Measurements from ENCODE around the gene ZBTB4.
"Not testable (repeated sequence)": the region's sequence is repeated elsewhere in the genome, so short reads cannot be mapped to it uniquely, and the experiment has no call there.

ZBTB4 gene

GRCh38 chr17:7491583-7491982 lies 12.2 kb upstream of the ZBTB4 start:
- DNase-seq (ENCODE audit: low spot score) = no peak

DNA sequence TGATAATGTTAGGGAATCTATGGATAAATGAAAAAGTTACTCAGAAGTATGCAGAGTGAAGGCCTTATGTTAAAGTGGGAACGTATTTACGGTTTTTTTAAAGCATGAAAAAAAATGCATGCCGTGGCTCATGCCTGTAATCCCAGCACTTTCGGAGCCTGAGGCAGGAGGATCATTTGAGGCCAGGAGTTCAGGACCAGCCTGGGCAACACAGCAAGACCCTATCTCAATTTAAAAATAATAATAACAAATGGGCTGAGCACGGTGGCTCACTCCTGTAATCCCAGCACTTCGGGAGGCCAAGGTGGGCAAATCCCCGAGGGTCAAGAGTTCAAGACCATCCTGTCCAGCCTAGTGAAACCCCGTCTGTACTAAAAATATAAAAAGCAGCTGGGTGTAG lies 10.7 kb upstream of the ZBTB4 start:
- no peak for DNase-seq (ENCODE audit: low spot score)

DNA sequence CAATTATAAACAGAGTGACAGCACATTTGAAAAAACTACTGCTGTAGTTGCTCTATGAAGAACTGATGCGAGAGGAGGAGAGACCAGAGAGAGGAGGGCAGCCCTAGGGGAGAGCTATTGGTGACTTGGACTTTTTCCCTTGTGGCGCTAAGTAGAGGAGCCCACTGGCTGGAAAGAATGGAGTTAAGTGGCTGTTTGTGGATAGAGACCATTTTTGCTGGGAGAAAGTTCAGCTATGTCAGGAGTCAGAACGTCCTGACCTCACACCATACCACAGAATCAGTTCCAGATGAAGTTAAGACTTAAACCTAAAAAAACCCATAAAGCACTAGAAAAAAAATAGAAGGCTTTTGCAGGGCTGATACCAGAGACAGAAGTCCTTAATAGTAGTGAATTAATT lies 6.8 kb upstream of the ZBTB4 start:
- no peak for DNase-seq (ENCODE audit: low spot score)

DNA sequence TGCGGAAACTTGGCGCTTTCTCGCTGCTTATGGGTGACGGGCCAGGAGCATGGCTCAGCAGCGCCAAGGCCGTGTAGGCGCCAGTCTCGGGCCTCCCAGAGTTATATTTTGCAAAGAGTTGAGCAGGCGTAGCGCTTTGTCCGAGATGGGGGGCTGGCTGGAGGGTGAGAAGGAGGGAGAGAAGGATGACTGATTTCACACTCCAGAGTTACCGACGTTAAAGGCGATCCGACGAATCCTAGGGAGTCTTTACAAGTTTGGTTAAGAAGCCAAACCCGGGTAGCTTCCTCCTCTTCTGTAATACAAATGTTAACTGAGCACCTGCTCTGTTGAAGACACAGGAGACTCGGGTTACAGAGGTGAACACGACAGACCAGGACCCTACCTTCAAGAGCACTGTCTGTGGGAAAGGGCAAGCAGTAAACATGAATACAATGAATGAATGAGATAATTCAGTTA lies 5.5 kb upstream of the ZBTB4 start:
- no peak for DNase-seq (ENCODE audit: low spot score)

DNA sequence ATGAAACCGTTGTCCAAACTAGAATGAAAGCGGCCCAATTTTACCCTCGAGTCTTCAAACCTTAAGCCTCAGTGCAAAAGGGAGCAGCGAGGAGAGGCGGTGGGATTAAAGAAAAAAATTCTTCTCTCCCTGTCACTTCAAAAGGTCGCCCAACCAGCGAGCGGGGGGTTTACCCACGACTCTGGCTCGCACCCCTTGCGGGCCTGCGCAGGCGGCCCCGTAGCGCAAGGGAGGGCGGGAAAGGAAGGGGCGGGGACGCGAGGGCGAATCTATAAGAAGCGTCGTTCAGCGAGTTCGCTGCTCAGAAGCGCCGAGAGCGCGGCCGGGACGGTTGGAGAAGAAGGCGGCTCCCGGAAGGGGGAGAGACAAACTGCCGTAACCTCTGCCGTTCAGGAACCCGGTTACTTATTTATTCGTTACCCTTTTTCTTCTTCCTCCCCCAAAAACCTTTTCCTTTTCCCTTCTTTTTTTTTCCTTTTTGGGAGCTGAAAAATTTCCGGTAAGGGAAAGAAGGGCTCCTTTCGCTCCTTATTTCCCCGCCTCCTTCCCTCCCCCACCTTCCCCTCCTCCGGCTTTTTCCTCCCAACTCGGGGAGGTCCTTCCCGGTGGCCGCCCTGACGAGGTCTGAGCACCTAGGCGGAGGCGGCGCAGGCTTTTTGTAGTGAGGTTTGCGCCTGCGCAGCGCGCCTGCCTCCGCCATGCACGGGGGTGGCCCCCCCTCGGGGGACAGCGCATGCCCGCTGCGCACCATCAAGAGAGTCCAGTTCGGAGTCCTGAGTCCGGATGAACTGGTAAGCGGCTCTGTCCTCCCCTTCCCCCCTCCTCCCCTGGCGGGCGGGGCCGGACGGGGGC lies 4.9 kb upstream of the ZBTB4 start, which contains the start of gene POLR2A:
Gene POLR2A (plus strand): TSS at position 300 of the 852 bp plus-strand sequence.
- DNase-seq (ENCODE audit: low spot score) = peak; percentile 100

- peak; percentile 84 for DNase-seq (ENCODE audit: low spot score)
Observed at GRCh38 chr17:7483255-7484066, 4.0 kb upstream of the ZBTB4 start.

DNA sequence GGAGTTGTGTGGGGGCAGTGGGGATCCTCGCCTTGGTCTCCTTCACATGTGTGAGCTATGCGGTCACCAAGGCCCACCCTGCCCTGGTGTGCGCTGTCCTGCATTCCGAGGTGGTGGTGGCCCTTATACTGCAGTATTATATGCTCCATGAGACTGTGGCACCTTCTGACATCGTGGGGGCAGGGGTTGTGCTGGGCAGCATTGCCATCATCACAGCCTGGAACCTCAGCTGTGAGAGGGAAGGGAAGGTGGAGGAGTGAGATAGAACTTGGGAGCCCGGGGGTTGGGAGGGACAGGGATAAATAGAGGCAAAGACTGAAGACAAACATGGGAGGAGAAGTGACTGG lies 3.3 kb upstream of the ZBTB4 start:
- not testable (repeated sequence) for DNase-seq (ENCODE audit: low spot score)

DNA sequence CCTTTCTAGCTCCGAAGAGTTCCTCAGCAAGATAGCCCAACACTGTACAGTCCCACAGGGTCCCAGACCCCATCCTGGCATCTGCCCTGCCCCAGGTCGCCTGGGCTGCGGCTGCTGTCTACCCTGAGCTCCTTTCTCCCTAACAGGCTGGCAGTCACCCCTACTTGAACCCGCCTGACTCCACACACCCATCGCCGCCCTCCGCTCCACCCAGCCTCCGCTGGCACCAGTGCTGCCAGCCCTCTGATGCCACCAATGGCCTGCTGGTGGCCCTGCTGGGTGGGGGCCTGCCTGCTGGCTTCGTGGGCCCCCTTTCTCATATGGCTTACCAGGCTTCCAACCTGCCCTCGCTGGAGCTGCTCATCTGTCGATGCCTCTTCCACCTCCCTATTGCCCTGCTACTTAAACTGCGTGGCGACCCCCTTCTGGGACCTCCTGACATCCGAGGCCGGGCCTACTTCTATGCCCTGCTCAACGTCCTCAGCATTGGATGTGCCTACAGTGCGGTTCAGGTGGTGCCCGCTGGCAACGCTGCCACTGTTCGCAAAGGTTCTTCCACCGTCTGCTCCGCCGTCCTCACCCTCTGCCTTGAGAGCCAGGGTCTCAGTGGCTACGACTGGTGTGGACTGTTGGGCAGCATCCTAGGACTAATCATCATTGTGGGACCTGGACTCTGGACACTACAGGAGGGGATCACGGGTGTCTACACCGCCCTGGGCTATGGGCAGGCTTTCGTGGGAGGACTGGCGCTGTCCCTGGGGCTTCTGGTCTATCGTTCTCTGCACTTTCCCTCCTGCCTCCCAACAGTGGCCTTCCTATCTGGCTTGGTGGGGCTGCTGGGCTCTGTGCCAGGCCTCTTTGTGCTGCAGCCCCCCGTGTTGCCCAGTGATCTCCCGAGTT lies 2.7 kb upstream of the ZBTB4 start:
- not testable (repeated sequence) for DNase-seq (ENCODE audit: low spot score)

DNA sequence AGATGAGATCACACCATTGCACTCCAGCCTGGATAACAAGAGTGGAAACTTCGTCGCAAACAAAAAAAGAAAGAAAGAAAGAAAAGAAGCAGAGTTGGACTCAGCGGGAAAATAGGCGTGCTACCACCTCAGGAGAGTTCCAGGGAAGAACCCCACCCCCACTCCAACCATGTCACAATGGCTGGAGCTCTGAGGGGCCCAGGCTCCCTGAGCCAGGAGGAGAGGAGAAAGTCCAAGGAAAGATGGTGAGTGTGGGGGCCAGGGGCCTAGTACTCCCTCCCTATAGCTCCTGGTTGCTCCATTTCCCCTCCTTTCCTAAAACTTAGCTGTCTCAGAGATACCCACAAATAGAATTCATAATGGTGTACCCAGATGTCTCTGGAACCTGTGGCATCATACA lies 1.8 kb upstream of the ZBTB4 start, which contains the start of gene SLC35G6:
Gene SLC35G6 (plus strand): TSS at position 172 of the 400 bp plus-strand sequence. CDS start 71 bp downstream, at position 243.
- DNase-seq (ENCODE audit: low spot score) = not testable (repeated sequence)

- DNase-seq (ENCODE audit: low spot score) = no peak
Observed at GRCh38 chr17:7480089-7480384, 606 bp upstream of the ZBTB4 start.

- DNase-seq (ENCODE audit: low spot score) = peak; percentile 45
Observed at GRCh38 chr17:7478276-7479212, 887 bp downstream of the ZBTB4 start.

DNA sequence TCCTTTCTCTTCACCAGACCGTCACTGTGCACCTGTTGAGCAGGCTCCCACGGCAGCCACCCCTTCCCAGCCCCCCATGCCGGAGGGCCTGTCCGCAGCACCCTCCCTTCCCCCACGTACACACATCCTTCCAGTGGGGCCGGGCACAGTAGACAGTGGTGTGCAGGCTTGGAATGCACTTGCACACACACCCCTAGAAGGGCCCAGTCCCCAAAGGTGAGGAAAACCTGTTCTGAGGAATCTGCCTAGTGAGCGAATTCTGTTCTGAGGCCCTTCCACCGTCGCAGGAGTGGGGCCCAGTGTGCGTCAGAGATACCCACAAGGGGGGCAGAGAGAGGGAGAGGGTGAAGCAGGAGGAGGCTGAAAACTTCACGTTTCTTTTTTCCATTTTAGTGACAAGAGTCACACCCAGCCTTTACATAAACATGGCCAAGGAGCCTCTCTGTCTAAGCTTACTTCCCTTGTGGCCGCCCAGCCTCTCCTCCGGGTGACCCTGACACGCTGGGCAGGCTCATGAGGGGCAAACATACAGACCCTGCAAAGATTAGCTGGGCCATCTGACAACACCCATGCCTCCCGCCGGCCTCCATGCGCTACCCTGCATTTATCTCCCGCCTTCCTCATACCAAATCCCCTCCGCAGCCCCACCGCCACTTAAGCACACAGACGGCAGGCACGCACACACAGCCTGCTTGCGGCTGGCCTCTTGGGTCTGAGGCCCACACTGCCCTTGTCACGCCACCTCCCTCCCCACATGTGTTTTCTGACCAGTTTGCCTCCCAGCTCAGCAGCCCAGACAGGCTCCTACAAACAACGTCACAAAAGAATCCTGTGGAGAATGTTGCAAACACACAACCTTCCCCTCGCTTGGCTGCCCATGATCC lies 1.8 kb downstream of the ZBTB4 start:
- DNase-seq (ENCODE audit: low spot score) = peak; percentile 86

GRCh38 chr17:7476951-7477350 lies 2.5 kb downstream of the ZBTB4 start:
- no peak for DNase-seq (ENCODE audit: low spot score)

- DNase-seq (ENCODE audit: low spot score) = peak; percentile 37
Observed at GRCh38 chr17:7476494-7476893, 2.9 kb downstream of the ZBTB4 start.

DNA sequence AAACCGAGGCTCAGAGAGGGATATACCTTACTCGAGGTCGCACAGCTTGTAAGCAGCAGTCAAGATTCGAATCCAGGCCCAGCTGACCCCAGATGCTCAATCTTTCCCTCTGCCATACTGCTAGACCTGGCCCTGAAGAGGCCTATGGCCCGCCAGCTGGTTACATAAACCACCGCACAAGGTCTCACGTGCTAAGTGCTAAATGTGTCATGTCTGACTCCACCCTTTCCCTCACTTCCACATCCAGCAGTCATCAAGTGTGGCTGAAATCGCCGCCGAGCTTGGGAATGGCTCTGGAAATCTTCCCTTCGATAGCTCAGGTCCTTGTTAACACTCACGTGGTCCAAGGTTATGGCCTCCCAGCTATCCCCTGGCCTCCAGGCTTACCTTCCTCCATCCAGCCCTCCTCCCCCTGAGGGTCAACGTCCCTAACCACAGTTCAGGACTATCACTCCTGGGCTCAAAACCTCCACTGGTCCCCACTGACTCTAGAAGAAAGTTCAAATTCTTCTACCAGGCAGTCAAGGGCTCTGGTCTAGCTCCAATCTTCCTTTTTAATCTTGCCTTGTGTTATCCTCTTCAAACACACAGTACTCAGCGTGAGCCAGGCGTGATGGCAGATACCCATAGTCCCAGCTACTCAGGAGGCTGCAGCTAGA lies 3.5 kb downstream of the ZBTB4 start:
- DNase-seq (ENCODE audit: low spot score) = peak; percentile 85

- not testable (repeated sequence) for DNase-seq (ENCODE audit: low spot score)
Observed at GRCh38 chr17:7474767-7475166, 4.7 kb downstream of the ZBTB4 start.

GRCh38 chr17:7471729-7472128 lies 7.7 kb downstream of the ZBTB4 start:
- DNase-seq (ENCODE audit: low spot score) = no peak

DNA sequence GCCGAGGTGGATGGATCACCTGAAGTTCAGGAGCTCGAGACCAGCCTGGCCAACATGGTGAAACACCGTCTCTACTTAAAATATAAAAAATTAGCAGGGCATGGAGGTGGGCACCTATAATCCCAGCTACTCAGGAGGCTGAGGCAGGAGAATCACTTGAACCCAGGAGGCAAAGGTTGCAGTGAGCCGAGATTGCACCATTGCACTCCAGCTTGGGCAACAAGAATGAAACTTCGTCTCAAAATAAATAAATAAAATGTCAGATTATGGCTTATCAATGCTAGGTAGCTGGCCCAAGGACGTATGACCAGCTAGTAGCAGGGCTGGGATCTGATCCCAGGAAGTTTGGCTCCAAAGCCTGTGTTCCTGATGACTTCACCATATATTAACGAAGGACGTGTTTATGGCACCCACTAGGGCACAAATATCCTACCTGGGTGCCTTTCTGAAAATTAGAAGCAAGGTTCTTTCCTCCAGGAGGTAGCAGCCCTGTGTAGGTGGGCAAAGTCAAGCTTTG lies 8.9 kb downstream of the ZBTB4 start:
- DNase-seq (ENCODE audit: low spot score) = not testable (repeated sequence)

- DNase-seq (ENCODE audit: low spot score) = not testable (repeated sequence)
Observed at GRCh38 chr17:7469843-7470242, 9.6 kb downstream of the ZBTB4 start.

All from AG08395 (cell line).